Measurements from ENCODE around the gene ZNF638. TPM values are rescaled to one million over a fixed set of nuclear protein-coding genes. Genes with fewer than 3 reads are reported as not detected.

Gene ZNF638
- total and polyA plus RNA-seq, 9 of the 15 experiments (the other 6 are each of a cell fraction or from before 2014, with no cell fraction given) = 53.3 to 165 (median 98.8) TPM

DNA sequence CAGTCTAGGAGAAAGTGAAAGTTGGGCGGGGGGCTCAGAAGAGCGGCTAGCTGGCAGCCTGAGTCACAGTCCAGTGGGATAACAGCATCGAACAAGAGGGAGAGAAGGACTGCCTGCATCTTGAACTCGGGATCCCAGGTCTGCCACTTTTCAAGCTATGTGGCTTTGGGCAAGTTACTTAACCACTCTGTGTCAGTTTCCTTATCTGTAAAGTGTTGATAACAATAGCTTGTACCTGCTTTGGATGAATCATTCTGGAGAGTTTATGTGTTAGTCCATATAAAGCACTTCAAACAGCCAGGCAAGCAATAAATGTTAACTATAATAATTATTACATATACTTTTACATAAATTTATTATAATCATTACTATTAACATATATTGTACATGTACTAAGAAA is 126.3 kb downstream of the ZNF638 start:
- FAIRE-seq (peak; percentile 59), ATAC-seq (no peak), DNase-seq (ENCODE audit: extremely low read depth in 1 of 4, low spot score in 3 of 4) (no peak)
- ChIA-PET CTCF (ENCODE audit: low intra/inter-chr PET ratio) (no interaction called here), POLR2A (interaction anchor here (0.6 to 1.2 kb wide), 2 partner anchors 10 to 164 kb away, joined by 3 to 5 read pairs; no protein-coding TSS in a partner anchor)
- Histone ChIP-seq H3K4me2 (ENCODE audit: insufficient read depth, low read length) (peak overlapping the region; percentile 19; the same call in 1 of the 2 replicates), H2AFZ (ENCODE audit: low read depth, low read length) (no peak overlapping the region), H3K9me3 (replicated peaks; ENCODE audit: control insufficient read depth, insufficient read depth, low read depth, low read length) (no peaks in the 10 kb centered on the region), H4K20me1 (replicated peaks; ENCODE audit: control insufficient read depth, insufficient read depth, low read length) (no peaks in the 10 kb centered on the region; the same call in 1 of the 2 replicates), H3K4me3 (no peak overlapping the region), H3K9me1 (ENCODE audit: control insufficient read depth, insufficient read depth, low read length) (no peaks in the 10 kb centered on the region), H3K36me3 (ENCODE audit: control insufficient read depth, insufficient read depth, low read length) (no peaks in the 10 kb centered on the region), H3K4me1 (replicated peaks in 1 of 2; ENCODE audit: control insufficient read depth in 2 of 2, insufficient read depth in 2 of 2, low read length in 2 of 2) (peaks cover 23 to 29% of the 10 kb centered on the region in 2 experiments), H3K79me2 (ENCODE audit: control insufficient read depth, insufficient read depth, low read length) (no peaks in the 10 kb centered on the region), H3K27me3 (ENCODE audit: control insufficient read depth in 2 of 2, insufficient read depth in 2 of 2, low read length in 2 of 2) (no peaks in the 10 kb centered on the region), H3K27ac (ENCODE audit: extremely low read depth, low read depth, low read length) (no peak overlapping the region), H3K9ac (ENCODE audit: insufficient read depth in 1 of 2, low read depth in 2 of 2, low read length in 2 of 2) (peak overlapping the region in 1 of 2 experiments; percentile 61; a peak in 1 of 4 replicates)
- intact Hi-C loops (cut with micrococcal nuclease) = no loop called here
- no TSS peak for BruUV-seq (replicated peaks)
- WGBS (ENCODE audit: insufficient coverage, low coverage, missing lambda C conversion rate) = 37% methylated on average over 4 of the region's 4 CpGs
- in situ Hi-C loops (cut with MboI) = no loop called here
- no peak for TF ChIP-seq SNAPC5 (CRISPR knock-in tag; IDR thresholded peaks at IDR 0.05)
- TF ChIP-seq RBM25 (IDR thresholded peaks at IDR 0.05; ENCODE audit: low read depth, low read length, severe bottlenecking) = peak; percentile 47
- 0 out of 2 replicates have a peak, but pooled peaks have one; percentile 32 for TF ChIP-seq FOSL1 (tag; conservative IDR thresholded peaks at IDR 0.05)
- peak; percentile 63 for TF ChIP-seq ZFP36 (IDR thresholded peaks at IDR 0.05; ENCODE audit: low read depth, low read length, partially characterized antibody)

GRCh38 chr2:71458413-71459083 is 127.0 kb downstream of the ZNF638 start:
- 63% methylated on average over 7 of the region's 7 CpGs for WGBS (ENCODE audit: insufficient coverage, low coverage, missing lambda C conversion rate)
- DNase-seq (ENCODE audit: extremely low read depth in 1 of 4, low spot score in 3 of 4) (no peak), ATAC-seq (no peak), FAIRE-seq (peak; percentile 78)
- Histone ChIP-seq H3K27ac (ENCODE audit: extremely low read depth, low read depth, low read length) (no peak overlapping the region), H3K9me1 (ENCODE audit: control insufficient read depth, insufficient read depth, low read length) (no peaks in the 10 kb centered on the region), H4K20me1 (replicated peaks; ENCODE audit: control insufficient read depth, insufficient read depth, low read length) (no peaks in the 10 kb centered on the region; the same call in 1 of the 2 replicates), H3K4me1 (replicated peaks in 1 of 2; ENCODE audit: control insufficient read depth in 2 of 2, insufficient read depth in 2 of 2, low read length in 2 of 2) (peaks cover 19 to 24% of the 10 kb centered on the region in 2 experiments; a peak in 4 of 5 replicates), H3K36me3 (ENCODE audit: control insufficient read depth, insufficient read depth, low read length) (no peaks in the 10 kb centered on the region), H3K27me3 (ENCODE audit: control insufficient read depth in 2 of 2, insufficient read depth in 2 of 2, low read length in 2 of 2) (no peaks in the 10 kb centered on the region), H3K9ac (ENCODE audit: insufficient read depth in 1 of 2, low read depth in 2 of 2, low read length in 2 of 2) (no peak overlapping the region), H3K79me2 (ENCODE audit: control insufficient read depth, insufficient read depth, low read length) (no peaks in the 10 kb centered on the region), H3K4me2 (ENCODE audit: insufficient read depth, low read length) (no peak overlapping the region), H2AFZ (ENCODE audit: low read depth, low read length) (no peak overlapping the region), H3K4me3 (no peak overlapping the region), H3K9me3 (replicated peaks; ENCODE audit: control insufficient read depth, insufficient read depth, low read depth, low read length) (no peaks in the 10 kb centered on the region)
- BruUV-seq (replicated peaks) = no TSS peak
- POLR2A ChIA-PET = interaction anchor here (1.2 kb wide), 1 partner anchor 10 kb away, joined by 3 read pairs; no protein-coding TSS in a partner anchor
- CTCF ChIA-PET (ENCODE audit: low intra/inter-chr PET ratio) = no interaction called here
- intact Hi-C loops (cut with micrococcal nuclease) (no loop called here), in situ Hi-C loops (cut with MboI) (no loop called here)
- TF ChIP-seq, protein P1, sequence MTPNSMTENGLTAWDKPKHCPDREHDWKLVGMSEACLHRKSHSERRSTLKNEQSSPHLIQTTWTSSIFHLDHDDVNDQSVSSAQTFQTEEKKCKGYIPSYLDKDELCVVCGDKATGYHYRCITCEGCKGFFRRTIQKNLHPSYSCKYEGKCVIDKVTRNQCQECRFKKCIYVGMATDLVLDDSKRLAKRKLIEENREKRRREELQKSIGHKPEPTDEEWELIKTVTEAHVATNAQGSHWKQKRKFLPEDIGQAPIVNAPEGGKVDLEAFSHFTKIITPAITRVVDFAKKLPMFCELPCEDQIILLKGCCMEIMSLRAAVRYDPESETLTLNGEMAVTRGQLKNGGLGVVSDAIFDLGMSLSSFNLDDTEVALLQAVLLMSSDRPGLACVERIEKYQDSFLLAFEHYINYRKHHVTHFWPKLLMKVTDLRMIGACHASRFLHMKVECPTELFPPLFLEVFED (CRISPR knock-in tag; conservative IDR thresholded peaks at IDR 0.05) = no peak
- TF ChIP-seq FOXA1 (IDR thresholded peaks at IDR 0.05; ENCODE audit: borderline replicate concordance) (no peak), ZNF184 (CRISPR knock-in tag; IDR thresholded peaks at IDR 0.05) (no peak), SNRNP70 (optimal IDR thresholded peaks at IDR 0.05; ENCODE audit: low read depth, low read length) (no peak), ESRRA (IDR thresholded peaks at IDR 0.05; ENCODE audit: borderline replicate concordance, low read depth) (no peak), ZNF561 (CRISPR knock-in tag; conservative IDR thresholded peaks at IDR 0.05) (no peak), BRCA1 (IDR thresholded peaks at IDR 0.05) (no peak), BRCA1 (CRISPR knock-in tag; IDR thresholded peaks at IDR 0.05) (no peak), CCNT2 (IDR thresholded peaks at IDR 0.05; ENCODE audit: borderline replicate concordance, extremely low read depth, insufficient read length, low read depth, low read length) (no peak)

Data from K562 (cell line).